Stimulated activated CD8-positive, alpha-beta memory T cell treated with anti-CD3 and anti-CD28 coated beads, Interleukin-15, amount 100 ng/mL, for 24 hours (primary cell): Measurements from ENCODE around the gene STAT6.

ENCODE experiments used
- DNase-seq: peaks from one replicate; pipeline ENCODE4 v3.0.0-alpha.2; 2020; ENCODE audit warnings: low read depth

Gene STAT6

GRCh38 chr12:57048423-57049118 lies 62.6 kb downstream of the STAT6 start:
- no peak for DNase-seq

GRCh38 chr12:57047981-57048380 lies 63.2 kb downstream of the STAT6 start:
- DNase-seq, result no peak

- DNase-seq, result no peak
These were observed 63.9 kb downstream of the STAT6 start for GRCh38 chr12:57046947-57047890.

GRCh38 chr12:57046086-57046791 lies 64.9 kb downstream of the STAT6 start:
- DNase-seq, result no peak
